ENCODE results near the gene PARS2.

DNA sequence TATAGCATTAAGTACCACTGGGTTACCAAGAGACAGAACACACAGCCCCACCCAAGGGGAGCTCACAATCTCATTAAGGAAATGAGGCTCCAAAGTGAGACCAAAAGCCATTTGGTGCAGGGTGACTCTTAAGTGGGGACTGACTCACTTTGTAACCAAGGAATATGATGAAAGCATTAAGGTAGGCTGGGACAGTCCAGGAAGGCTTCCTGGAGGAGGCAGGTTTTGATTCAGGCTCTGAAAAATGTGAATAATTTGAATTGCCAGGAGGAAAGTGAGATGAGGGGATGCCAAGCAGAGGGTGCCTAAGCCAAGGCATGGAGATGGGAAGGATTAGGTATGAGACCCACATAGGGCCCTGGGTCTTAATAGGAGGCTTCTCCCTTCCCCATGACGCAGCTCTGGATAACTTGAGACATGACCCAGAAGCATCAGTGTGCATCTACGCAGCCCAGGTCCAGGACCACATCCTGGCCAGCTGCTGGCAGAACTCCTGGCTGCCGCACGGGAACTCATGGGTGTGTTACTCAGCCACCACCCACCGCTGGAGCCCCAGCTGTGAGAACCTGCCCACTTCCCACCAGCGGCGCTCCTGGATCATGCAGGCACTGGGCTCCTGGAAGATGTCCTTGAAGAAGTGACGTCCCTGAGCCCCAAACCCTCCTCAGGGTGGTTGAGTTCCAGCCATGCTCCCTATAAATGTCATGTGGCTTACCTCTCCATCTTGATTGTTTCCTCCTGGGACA lies 54.6 kb downstream of the PARS2 start:
- TF ChIP-seq FOXA1 (IDR thresholded peaks at IDR 0.05): no peak
- TF ChIP-seq, protein P1, sequence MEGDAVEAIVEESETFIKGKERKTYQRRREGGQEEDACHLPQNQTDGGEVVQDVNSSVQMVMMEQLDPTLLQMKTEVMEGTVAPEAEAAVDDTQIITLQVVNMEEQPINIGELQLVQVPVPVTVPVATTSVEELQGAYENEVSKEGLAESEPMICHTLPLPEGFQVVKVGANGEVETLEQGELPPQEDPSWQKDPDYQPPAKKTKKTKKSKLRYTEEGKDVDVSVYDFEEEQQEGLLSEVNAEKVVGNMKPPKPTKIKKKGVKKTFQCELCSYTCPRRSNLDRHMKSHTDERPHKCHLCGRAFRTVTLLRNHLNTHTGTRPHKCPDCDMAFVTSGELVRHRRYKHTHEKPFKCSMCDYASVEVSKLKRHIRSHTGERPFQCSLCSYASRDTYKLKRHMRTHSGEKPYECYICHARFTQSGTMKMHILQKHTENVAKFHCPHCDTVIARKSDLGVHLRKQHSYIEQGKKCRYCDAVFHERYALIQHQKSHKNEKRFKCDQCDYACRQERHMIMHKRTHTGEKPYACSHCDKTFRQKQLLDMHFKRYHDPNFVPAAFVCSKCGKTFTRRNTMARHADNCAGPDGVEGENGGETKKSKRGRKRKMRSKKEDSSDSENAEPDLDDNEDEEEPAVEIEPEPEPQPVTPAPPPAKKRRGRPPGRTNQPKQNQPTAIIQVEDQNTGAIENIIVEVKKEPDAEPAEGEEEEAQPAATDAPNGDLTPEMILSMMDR (IDR thresholded peaks at IDR 0.05; ENCODE audit: low read depth, low read length, missing input control): no peak
- TF ChIP-seq HNF4A (conservative IDR thresholded peaks at IDR 0.05): no peak
- no peak for TF ChIP-seq TAF1 (conservative IDR thresholded peaks at IDR 0.05)
- no peak for TF ChIP-seq NR2F2 (IDR thresholded peaks at IDR 0.05)
- TF ChIP-seq, protein P2, sequence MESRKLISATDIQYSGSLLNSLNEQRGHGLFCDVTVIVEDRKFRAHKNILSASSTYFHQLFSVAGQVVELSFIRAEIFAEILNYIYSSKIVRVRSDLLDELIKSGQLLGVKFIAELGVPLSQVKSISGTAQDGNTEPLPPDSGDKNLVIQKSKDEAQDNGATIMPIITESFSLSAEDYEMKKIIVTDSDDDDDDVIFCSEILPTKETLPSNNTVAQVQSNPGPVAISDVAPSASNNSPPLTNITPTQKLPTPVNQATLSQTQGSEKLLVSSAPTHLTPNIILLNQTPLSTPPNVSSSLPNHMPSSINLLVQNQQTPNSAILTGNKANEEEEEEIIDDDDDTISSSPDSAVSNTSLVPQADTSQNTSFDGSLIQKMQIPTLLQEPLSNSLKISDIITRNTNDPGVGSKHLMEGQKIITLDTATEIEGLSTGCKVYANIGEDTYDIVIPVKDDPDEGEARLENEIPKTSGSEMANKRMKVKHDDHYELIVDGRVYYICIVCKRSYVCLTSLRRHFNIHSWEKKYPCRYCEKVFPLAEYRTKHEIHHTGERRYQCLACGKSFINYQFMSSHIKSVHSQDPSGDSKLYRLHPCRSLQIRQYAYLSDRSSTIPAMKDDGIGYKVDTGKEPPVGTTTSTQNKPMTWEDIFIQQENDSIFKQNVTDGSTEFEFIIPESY (IDR thresholded peaks at IDR 0.05): no peak
- TF ChIP-seq, protein P3, sequence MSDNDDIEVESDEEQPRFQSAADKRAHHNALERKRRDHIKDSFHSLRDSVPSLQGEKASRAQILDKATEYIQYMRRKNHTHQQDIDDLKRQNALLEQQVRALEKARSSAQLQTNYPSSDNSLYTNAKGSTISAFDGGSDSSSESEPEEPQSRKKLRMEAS (IDR thresholded peaks at IDR 0.05): no peak
- TF ChIP-seq, protein P4, sequence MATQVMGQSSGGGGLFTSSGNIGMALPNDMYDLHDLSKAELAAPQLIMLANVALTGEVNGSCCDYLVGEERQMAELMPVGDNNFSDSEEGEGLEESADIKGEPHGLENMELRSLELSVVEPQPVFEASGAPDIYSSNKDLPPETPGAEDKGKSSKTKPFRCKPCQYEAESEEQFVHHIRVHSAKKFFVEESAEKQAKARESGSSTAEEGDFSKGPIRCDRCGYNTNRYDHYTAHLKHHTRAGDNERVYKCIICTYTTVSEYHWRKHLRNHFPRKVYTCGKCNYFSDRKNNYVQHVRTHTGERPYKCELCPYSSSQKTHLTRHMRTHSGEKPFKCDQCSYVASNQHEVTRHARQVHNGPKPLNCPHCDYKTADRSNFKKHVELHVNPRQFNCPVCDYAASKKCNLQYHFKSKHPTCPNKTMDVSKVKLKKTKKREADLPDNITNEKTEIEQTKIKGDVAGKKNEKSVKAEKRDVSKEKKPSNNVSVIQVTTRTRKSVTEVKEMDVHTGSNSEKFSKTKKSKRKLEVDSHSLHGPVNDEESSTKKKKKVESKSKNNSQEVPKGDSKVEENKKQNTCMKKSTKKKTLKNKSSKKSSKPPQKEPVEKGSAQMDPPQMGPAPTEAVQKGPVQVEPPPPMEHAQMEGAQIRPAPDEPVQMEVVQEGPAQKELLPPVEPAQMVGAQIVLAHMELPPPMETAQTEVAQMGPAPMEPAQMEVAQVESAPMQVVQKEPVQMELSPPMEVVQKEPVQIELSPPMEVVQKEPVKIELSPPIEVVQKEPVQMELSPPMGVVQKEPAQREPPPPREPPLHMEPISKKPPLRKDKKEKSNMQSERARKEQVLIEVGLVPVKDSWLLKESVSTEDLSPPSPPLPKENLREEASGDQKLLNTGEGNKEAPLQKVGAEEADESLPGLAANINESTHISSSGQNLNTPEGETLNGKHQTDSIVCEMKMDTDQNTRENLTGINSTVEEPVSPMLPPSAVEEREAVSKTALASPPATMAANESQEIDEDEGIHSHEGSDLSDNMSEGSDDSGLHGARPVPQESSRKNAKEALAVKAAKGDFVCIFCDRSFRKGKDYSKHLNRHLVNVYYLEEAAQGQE (IDR thresholded peaks at IDR 0.05): no peak
- TF ChIP-seq SP1 (IDR thresholded peaks at IDR 0.05): no peak
- no peak for TF ChIP-seq RAD21 (IDR thresholded peaks at IDR 0.05)
- TF ChIP-seq, protein P5, sequence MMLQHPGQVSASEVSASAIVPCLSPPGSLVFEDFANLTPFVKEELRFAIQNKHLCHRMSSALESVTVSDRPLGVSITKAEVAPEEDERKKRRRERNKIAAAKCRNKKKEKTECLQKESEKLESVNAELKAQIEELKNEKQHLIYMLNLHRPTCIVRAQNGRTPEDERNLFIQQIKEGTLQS (IDR thresholded peaks at IDR 0.05): no peak
- TF ChIP-seq HNF4G (IDR thresholded peaks at IDR 0.05): no peak

All from liver (tissue), 3 donors.